NB4 (cell line): ENCODE results near the gene FRG2B.
A peak's percentile ranks its signal among the peaks of the same experiment; 100 is the strongest.
"Not testable (repeated sequence)": the region's sequence is repeated elsewhere in the genome, so short reads cannot be mapped to it uniquely, and the experiment has no call there.

Source experiments
- DNase-seq: peaks from one replicate; pipeline ENCODE4 v3.0.0; 2010; ENCODE audit warnings: low read depth
- H3K4me3 ChIP-seq: one replicate; pipeline ENCODE4 v1.5.1; 2011; ENCODE audit warnings: mild to moderate bottlenecking, low read depth, low read length, moderate library complexity
- MYC ChIP-seq: IDR thresholded peaks from 2 replicates; pipeline ENCODE4 v1.6.1; 2011; ENCODE audit warnings: low read depth, low read length
- POLR2A ChIP-seq: IDR thresholded peaks from 2 replicates; pipeline ENCODE4 v1.6.1; 2011; ENCODE audit warnings: mild to moderate bottlenecking; ENCODE audit not compliant: insufficient read length; ENCODE audit errors: extremely low read depth
- TF ChIP-seq, protein P1 (sequence below): IDR thresholded peaks from one replicate; pipeline ENCODE4 v1.5.1; 2012; ENCODE audit warnings: low read depth, low read length
- TF ChIP-seq, protein P2 (sequence below): IDR thresholded peaks from 2 replicates; pipeline ENCODE4 v1.6.1; 2011; ENCODE audit warnings: low read depth, low read length

FRG2B gene

GRCh38 chr10:133608855-133609254 is 17.7 kb downstream of the FRG2B start:
- no peak overlapping the region for H3K4me3 ChIP-seq
- TF ChIP-seq MYC (no peak), POLR2A (no peak)
- TF ChIP-seq, protein P1, sequence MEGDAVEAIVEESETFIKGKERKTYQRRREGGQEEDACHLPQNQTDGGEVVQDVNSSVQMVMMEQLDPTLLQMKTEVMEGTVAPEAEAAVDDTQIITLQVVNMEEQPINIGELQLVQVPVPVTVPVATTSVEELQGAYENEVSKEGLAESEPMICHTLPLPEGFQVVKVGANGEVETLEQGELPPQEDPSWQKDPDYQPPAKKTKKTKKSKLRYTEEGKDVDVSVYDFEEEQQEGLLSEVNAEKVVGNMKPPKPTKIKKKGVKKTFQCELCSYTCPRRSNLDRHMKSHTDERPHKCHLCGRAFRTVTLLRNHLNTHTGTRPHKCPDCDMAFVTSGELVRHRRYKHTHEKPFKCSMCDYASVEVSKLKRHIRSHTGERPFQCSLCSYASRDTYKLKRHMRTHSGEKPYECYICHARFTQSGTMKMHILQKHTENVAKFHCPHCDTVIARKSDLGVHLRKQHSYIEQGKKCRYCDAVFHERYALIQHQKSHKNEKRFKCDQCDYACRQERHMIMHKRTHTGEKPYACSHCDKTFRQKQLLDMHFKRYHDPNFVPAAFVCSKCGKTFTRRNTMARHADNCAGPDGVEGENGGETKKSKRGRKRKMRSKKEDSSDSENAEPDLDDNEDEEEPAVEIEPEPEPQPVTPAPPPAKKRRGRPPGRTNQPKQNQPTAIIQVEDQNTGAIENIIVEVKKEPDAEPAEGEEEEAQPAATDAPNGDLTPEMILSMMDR, result peak; percentile 53
- peak; percentile 54 for DNase-seq

GRCh38 chr10:133603434-133603833 is 23.2 kb downstream of the FRG2B start:
- H3K4me3 ChIP-seq, DNase-seq: not testable (repeated sequence)

DNA sequence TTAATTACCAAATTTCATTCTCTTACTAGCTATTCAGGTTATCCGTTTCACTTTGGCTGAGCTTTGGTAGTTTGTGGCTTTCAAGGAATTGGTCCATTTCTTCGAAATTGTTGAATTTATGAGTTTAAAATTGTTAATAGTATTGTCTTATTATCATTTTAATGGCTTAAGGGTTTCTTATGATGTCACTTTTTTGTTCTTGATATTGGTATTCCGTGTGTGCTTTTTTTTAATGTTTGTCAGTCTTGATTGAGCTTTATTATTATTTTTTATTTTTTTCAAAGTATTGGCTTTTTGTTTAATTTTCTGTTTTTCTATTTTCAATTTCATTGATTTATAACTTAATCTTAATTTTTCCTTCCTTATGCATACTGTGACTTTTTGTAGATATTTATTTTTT is 25.9 kb downstream of the FRG2B start:
- TF ChIP-seq POLR2A (no peak), MYC (no peak)
- TF ChIP-seq, protein P2, sequence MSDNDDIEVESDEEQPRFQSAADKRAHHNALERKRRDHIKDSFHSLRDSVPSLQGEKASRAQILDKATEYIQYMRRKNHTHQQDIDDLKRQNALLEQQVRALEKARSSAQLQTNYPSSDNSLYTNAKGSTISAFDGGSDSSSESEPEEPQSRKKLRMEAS, result no peak
- TF ChIP-seq, protein P1, result no peak
- H3K4me3 ChIP-seq, result no peak overlapping the region
- no peak for DNase-seq

DNA sequence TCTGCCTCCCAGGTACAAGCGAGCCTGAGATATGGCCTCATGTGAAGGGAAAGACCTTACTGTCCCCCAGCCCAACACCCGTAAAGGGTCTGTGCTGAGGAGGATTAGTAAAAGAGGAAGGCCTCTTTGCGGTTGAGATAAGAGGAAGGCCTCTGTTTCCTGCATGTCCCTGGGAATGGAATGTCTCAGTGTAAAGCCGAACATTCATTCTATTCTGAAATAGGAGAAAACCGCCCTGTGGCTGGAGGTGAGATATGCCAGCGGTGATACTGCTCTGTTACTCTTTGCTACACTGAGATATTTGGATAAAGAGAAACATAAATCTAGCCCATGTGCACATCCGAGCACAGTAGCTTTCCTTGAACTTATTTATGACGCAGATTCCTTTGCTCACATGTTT is 26.7 kb downstream of the FRG2B start:
- DNase-seq, result peak; percentile 81
- not testable (repeated sequence) for H3K4me3 ChIP-seq

DNA sequence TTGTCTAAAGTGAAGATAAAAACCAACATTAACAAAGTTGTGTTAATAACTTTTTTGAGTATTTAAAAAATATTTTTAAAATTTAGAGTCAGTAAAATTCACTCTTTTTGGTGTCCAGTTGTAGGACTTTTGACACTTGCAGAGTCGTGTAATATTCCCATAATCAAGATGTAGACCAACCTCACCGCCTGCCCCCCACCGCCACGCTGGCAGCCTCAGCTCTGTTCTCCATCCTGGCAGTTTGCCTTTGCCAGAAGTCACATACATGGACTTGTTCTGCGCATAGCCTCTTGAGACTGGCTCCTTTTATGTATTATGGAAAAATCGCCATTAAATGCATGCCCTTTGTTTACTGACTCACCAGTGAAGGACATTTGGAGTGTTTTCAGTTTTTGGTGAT is 33.9 kb downstream of the FRG2B start:
- no peak overlapping the region for H3K4me3 ChIP-seq
- TF ChIP-seq, protein P1, result no peak
- TF ChIP-seq, protein P2, result no peak
- no peak for TF ChIP-seq MYC
- TF ChIP-seq POLR2A, result no peak
- no peak for DNase-seq

DNA sequence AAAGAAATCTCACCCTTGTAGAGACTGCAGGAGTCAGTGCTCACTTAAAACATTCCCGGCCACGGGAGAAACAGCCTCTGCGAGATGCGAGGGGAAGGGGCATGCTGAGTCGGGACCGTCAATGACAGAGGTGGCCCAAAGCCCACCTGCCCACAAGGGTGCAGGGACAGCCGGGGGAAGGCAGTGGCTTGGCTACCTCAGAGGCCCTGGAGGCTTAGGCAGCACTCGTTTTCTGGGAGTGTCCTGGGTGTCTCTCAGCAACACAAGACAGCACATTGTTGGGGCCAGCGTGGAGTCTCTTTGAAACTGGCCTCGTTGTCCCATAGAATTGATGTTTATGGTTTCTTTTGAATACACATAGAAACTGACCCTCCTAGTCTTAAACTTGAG is 35.6 kb downstream of the FRG2B start:
- TF ChIP-seq, protein P1, result no peak
- TF ChIP-seq POLR2A (no peak), MYC (no peak)
- TF ChIP-seq, protein P2, result no peak
- no peak overlapping the region for H3K4me3 ChIP-seq
- DNase-seq, result no peak

DNA sequence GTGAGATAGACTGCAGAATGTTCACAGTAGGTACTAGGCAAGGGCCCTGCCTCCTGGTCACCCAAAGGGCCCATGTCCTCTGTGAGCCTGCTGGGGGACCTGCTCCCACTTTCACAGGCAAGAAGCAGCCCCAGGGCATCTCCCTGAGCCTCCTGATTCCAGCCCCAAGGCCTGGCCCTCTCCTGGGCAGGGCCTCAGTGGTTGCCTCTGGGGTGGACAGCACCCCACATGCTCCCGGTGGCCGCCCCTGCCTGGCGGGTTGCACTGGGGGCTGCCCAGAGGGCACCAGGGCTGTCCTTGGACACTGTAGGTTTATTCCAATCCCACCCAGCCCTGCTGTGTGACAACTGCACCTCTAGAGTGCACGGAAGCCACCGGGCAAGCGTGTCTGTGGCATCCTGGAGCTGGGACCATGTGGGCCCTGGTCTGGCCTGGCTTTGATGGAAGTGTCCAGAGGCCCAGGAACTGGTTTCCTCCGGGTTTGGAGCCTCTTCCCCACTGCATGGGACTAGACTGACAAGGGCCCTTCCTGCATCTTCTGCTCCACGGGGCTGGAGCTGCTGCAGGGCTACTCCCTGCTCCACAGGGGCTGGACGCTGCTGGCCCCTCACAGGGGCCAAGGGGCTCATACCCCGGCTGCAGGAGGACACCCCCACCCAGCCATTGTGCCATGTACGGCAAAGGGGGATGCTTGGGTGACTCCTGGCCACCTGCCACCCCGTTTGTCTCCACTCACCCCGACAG is 36.2 kb downstream of the FRG2B start:
- no peak overlapping the region for H3K4me3 ChIP-seq
- no peak for DNase-seq
- TF ChIP-seq, protein P2, result no peak
- TF ChIP-seq, protein P1, result no peak
- no peak for TF ChIP-seq POLR2A
- TF ChIP-seq MYC, result no peak

- not testable (repeated sequence) for H3K4me3 ChIP-seq, DNase-seq
These were observed 49.6 kb downstream of the FRG2B start for GRCh38 chr10:133577037-133577436.
